T47D (cell line): ENCODE results near the gene RAPGEF2.
A peak's percentile ranks its signal among the peaks of the same experiment; 100 is the strongest.

ENCODE experiments used
- DNase-seq, 2 experiments: peaks; one replicate each; pipeline versions ENCODE4 v3.0.0 to v3.0.0-alpha.2; 2011 to 2012; ENCODE audit warnings: low read depth in 1 of 2, low spot score in 1 of 2
- JUND ChIP-seq: IDR thresholded peaks from 2 replicates; pipeline ENCODE4 v1.6.1; 2012; ENCODE audit warnings: low read depth
- in situ Hi-C: cut with HindIII; loops from 2 replicates; pipeline ENCODE4 v1.10.0; 2016; ENCODE audit warnings: low sequenced_read_pairs, low pct_unique_long_range_greater_than_20kb

RAPGEF2 gene

DNA sequence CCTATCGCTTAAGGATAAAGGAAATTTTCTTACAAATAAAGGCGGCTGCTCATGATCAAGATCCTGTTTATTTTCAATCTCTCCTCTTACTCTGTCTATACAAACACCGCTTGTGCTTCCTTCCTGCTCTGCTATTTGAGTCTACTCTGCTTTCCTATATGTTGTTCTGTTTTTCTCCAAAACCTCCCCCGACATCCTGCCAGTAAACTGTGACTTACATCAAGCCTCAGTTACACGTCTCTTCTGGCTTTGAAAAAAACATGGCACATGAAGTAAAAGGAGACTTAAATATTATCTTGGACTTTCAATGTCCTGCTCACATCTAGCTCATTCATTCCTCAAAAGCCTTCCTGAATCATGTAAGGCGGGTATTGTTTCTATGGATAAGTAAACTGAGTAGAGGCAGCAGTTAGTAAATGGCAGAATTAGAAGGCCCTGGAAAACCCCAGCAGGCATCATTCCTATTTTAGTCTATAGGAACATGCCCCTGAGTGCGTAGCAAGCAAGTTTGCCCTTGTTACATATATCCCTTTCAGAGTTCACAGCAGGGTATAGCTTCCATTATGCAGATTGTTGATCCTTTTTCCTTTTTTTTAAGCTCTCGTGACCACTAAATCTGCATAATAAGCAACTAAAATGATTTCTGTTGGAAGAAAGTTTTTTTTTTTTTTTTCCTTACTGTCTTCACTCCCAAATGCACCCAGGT, 280.1 kb downstream of the RAPGEF2 start:
- in situ Hi-C loops: no loop called here
- no peak for TF ChIP-seq JUND
- no peak for DNase-seq

DNA sequence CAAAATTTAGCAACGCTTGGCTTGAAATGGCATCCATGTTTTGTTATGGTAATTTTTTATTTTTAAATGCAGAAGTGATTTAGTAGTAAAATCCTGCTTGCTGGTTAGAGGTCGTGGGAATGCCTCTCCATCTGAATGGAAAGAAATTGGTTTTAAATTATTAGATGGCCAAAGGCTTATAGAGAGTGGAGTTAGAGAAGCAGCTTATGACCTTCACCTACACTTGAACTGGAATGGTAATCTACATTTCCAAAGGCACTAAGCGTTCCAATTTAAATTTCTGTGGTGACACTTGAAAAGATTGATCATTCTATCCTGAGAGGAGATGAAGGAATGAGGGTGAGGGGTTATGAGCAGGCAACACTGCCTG, 280.7 kb downstream of the RAPGEF2 start:
- no peak for DNase-seq
- in situ Hi-C loops: no loop called here
- TF ChIP-seq JUND: no peak

DNA sequence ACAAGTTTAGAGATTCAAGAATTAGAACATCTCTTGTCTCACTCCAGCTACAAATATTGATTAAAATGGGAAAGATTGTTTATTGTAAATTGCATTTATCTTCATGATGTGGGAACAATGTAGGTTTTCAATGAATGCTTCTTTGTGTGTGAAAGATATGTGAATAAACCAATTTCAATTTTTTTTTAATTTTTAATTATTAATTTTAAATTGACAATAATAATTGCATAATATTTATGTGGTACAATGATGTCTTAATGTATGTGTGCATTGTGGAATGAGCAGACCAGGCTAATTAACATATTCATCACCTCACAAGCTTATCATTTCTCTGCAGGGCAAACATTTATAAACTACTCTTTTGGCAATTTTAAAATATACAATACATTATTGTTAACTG, 281.1 kb downstream of the RAPGEF2 start:
- no peak for DNase-seq
- in situ Hi-C loops: no loop called here
- TF ChIP-seq JUND: no peak

GRCh38 chr4:159384632-159385031, 281.8 kb downstream of the RAPGEF2 start:
- no peak for DNase-seq
- in situ Hi-C loops: no loop called here
- no peak for TF ChIP-seq JUND

DNA sequence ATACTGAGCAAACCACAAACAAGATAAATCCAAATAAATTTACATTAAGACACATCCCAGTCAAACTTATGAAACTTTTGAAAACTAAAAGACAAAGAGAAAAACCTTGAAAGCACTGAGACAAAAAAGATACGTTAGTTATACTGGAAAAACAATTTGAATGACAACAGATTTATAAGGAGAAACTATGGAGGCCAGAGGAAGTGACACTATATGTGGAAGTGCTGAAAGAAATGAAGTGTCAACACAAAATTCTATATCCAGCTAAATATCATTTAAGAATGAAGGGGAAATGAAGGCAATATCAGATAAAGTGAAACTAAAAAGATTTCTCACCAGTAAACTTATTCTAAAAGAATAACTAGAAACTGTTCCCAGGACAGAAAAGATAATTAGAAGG, 283.7 kb downstream of the RAPGEF2 start:
- in situ Hi-C loops: no loop called here
- DNase-seq: no peak

DNA sequence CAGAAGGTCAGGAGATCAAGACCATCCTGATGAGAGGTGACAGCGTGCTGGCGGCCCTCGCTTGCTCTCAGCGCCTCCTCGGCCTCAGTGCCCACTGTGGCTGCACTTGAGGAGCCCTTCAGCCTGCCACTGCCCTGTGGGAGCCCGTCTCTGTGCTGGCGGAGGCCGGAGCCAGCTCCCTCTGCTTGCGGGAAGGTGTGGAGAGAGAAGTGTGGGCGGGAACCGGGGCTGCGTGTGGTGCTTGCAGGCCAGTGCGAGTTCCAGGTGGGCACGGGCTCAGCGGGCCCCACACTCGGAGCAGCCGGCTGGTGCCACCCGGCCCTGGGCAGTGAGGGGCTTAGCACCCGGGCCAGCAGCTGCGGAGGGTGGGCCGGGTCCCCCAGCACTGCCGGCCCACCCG, 286.9 kb downstream of the RAPGEF2 start:
- DNase-seq: no peak
- TF ChIP-seq JUND: no peak
- in situ Hi-C loops: no loop called here

More for the DNA sequence above, 283.7 kb downstream of the RAPGEF2 start:
- TF ChIP-seq JUND: no peak

DNA sequence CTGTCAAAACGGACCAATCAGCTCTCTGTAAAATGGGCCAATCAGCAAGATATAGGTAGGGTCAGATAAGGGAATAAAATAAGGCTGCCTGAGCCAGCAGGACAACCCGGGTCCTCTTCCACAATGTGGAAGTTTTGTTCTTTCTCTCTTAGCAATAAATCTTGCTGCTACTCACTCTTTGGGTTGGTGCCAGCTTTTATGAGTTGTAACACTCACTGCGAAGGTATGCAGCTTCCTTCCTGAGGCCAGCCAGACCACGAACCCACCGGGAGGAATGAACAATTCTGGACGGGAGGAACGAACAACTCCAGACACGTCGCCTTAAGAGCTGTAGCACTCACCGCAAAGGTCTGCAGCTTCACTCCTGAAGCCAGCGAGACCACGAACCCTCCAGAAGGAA, 287.8 kb downstream of the RAPGEF2 start:
- peak in 1 of 2 experiments; percentile 2 for DNase-seq
- in situ Hi-C loops: no loop called here
- TF ChIP-seq JUND: no peak

DNA sequence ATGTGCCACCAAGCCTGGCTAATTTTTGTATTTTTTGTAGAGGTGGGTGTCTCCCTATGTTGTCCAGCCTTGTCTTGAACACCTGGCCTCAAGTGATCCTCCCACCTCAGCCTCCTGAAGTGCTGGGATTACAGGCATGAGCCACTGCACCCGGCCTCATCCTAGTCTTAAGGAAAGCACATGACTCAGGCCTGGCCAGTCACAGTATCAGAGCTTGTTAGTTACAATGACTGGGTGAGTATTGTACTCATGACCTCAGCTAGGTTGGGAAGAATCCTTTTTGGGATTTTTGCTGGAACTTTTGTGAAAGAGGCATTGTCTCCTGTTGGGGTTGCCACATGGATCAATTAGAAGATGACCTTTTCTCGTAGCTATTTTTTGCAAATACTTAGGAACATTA, 292.8 kb downstream of the RAPGEF2 start:
- in situ Hi-C loops: no loop called here
- no peak for TF ChIP-seq JUND
- no peak for DNase-seq

GRCh38 chr4:159396151-159396550, 293.3 kb downstream of the RAPGEF2 start:
- DNase-seq: no peak
- in situ Hi-C loops: no loop called here
- TF ChIP-seq JUND: no peak

GRCh38 chr4:159398236-159398638, 295.4 kb downstream of the RAPGEF2 start:
- in situ Hi-C loops: no loop called here

DNA sequence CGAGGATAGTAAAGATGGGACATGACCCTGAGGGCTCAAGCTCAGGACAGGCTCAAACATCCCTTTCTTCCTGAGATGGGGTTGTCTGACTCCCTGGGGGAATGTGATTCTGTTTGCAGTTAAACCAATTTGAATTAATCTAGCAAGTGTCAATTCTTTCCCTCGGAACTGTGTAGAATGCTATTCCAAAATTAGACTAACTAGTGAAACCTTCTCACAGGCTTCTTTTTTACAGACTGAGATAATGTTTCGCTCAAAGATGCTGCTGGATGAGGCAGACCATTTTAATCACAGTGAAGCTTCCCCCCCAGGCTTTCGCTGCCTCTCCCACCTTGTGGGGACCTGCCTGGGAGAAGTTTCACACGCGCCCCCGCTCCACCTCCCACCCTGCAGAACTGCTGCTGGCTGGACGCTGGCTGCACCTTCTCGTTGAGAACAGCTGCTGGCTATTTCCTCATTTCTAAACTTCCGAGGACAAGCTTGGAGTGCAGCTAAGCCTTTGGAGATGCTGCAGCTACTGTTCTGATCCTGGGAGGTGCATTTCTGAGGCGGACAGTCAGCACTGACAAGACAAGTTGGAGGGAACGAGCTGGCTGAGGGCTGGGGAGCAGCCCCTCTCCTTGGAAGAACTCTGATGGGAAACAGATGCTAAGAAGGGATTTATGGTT, 297.8 kb downstream of the RAPGEF2 start:
- DNase-seq: no peak
- in situ Hi-C loops: no loop called here
- no peak for TF ChIP-seq JUND

More at GRCh38 chr4:159398236-159398638, 295.4 kb downstream of the RAPGEF2 start:
- DNase-seq: no peak
- no peak for TF ChIP-seq JUND

- TF ChIP-seq JUND: no peak
- in situ Hi-C loops: no loop called here
- no peak for DNase-seq
Observed at GRCh38 chr4:159401226-159401712, 298.4 kb downstream of the RAPGEF2 start.

- DNase-seq: no peak
- in situ Hi-C loops: no loop called here
- no peak for TF ChIP-seq JUND
Observed at GRCh38 chr4:159401791-159402380, 299.0 kb downstream of the RAPGEF2 start.
